Measurements from ENCODE around the gene PIP4K2B. TPM values are rescaled to one million over a fixed set of nuclear protein-coding genes. Genes with fewer than 3 reads are reported as not detected.

Gene PIP4K2B
- total and polyA plus RNA-seq, 9 of the 15 experiments (the other 6 are each of a cell fraction or from before 2014, with no cell fraction given), result 3.7 to 29.9 (median 23.0) TPM

DNA sequence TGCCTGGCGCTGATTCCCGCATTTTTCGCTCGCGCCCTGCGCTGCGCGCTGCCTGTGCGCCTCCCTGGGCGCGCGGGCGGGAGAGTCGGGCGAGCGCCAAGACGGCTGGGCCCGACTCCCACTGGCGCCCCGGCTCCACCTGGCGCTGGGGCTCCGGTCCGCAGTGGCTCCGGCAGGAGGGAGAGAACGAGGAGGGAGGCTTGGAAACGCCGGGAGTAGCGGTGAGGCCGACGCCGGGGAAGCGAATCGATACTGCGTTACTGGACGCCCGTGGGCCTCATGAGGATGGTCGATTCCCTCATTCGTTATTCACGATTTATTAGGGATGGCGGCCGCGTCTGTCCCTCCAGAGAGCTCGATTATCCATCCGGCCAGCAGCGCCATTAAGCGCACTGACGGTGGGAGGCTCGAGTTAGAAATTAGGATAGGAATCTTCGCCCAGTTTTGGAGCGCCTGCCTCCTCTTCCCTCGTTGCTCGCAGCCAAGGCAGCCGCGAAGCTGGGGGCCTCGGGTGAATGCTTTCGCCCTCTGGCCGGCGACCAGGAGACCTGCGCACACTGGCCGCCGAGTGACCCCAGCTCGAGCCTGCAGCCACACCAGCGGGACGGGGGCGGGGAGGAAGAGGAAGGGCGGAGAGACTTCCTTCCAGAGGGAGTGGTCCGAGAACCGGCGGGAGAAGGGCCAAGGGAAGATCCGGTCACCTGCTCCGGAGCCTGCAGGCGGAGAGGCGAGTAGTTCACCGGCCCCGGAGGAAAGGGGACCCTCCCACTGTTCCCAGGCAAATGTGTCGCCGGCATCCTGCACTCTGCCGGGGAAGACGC lies 49.9 kb downstream of the PIP4K2B start (continued):
- peak; percentile 33; the same call in 1 of the 2 replicates for TF ChIP-seq CBFA2T2 (conservative IDR thresholded peaks at IDR 0.05)
- TF ChIP-seq SMAD3 (CRISPR knock-in tag; conservative IDR thresholded peaks at IDR 0.05), result no peak
- peak; percentile 27; the same call in 1 of the 2 replicates for TF ChIP-seq ZBED1 (IDR thresholded peaks at IDR 0.05)
- TF ChIP-seq USF1 (CRISPR knock-in tag; IDR thresholded peaks at IDR 0.05), result peak; percentile 53
- no peak for TF ChIP-seq STAT5A (IDR thresholded peaks at IDR 0.05; ENCODE audit: borderline replicate concordance, low read length)
- TF ChIP-seq, protein P1, sequence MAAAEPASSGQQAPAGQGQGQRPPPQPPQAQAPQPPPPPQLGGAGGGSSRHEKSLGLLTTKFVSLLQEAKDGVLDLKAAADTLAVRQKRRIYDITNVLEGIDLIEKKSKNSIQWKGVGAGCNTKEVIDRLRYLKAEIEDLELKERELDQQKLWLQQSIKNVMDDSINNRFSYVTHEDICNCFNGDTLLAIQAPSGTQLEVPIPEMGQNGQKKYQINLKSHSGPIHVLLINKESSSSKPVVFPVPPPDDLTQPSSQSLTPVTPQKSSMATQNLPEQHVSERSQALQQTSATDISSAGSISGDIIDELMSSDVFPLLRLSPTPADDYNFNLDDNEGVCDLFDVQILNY (CRISPR knock-in tag; IDR thresholded peaks at IDR 0.05), result no peak
- TF ChIP-seq SPI1 (IDR thresholded peaks at IDR 0.05; ENCODE audit: borderline replicate concordance, low read depth, low read length), result peak; percentile 94
- no peak for TF ChIP-seq MAFG (tag; conservative IDR thresholded peaks at IDR 0.05)
- TF ChIP-seq POLR2B (IDR thresholded peaks at IDR 0.05; ENCODE audit: low read depth, partially characterized antibody), result peak; percentile 84
- no peak for TF ChIP-seq HDAC3 (IDR thresholded peaks at IDR 0.05; ENCODE audit: borderline replicate concordance, partially characterized antibody)
- no peak for TF ChIP-seq ZNF165 (CRISPR knock-in tag; IDR thresholded peaks at IDR 0.05; ENCODE audit: borderline replicate concordance)
- TF ChIP-seq CBFA2T3 (IDR thresholded peaks at IDR 0.05), result peak; percentile 14; the same call in 1 of the 2 replicates
- no peak for TF ChIP-seq ATF4 (CRISPR knock-in tag; IDR thresholded peaks at IDR 0.05)
- no peak for TF ChIP-seq SRSF9 (IDR thresholded peaks at IDR 0.05; ENCODE audit: borderline replicate concordance, low read depth, low read length)
- TF ChIP-seq, protein P2, sequence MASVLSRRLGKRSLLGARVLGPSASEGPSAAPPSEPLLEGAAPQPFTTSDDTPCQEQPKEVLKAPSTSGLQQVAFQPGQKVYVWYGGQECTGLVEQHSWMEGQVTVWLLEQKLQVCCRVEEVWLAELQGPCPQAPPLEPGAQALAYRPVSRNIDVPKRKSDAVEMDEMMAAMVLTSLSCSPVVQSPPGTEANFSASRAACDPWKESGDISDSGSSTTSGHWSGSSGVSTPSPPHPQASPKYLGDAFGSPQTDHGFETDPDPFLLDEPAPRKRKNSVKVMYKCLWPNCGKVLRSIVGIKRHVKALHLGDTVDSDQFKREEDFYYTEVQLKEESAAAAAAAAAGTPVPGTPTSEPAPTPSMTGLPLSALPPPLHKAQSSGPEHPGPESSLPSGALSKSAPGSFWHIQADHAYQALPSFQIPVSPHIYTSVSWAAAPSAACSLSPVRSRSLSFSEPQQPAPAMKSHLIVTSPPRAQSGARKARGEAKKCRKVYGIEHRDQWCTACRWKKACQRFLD (CRISPR knock-in tag; IDR thresholded peaks at IDR 0.05), result no peak
- no peak for TF ChIP-seq ELF4 (CRISPR knock-in tag; IDR thresholded peaks at IDR 0.05)
- TF ChIP-seq DLX4 (CRISPR knock-in tag; IDR thresholded peaks at IDR 0.05), result no peak
- TF ChIP-seq MAZ (CRISPR knock-in tag; conservative IDR thresholded peaks at IDR 0.05 in 1 of 2, IDR thresholded peaks at IDR 0.05 in 1 of 2), result peak in 1 of 2 experiments; percentile 84; a peak in 3 of 4 replicates
- TF ChIP-seq TGIF2 (CRISPR knock-in tag; IDR thresholded peaks at IDR 0.05), result no peak
- TF ChIP-seq POLR2G (IDR thresholded peaks at IDR 0.05; ENCODE audit: low read depth, low read length), result peak; percentile 97
- no peak for TF ChIP-seq HNRNPL (IDR thresholded peaks at IDR 0.05; ENCODE audit: low read depth, low read length)
- TF ChIP-seq PHF8 (IDR thresholded peaks at IDR 0.05; ENCODE audit: borderline replicate concordance, low read length), result peak; percentile 74; the same call in 1 of the 2 replicates
- TF ChIP-seq JUNB (CRISPR knock-in tag; conservative IDR thresholded peaks at IDR 0.05), result no peak
